ENCODE results near the gene GP2.
"Not testable (repeated sequence)": the region's sequence is repeated elsewhere in the genome, so short reads cannot be mapped to it uniquely, and the experiment has no call there.

Gene GP2

GRCh38 chr16:20326321-20326720 is 992 bp downstream of the GP2 start:
- DNase-seq (ENCODE audit: low read depth in 3 of 3, low spot score in 1 of 3): no peak

GRCh38 chr16:20325005-20325404 is 2.3 kb downstream of the GP2 start:
- DNase-seq (ENCODE audit: low read depth in 3 of 3, low spot score in 1 of 3): no peak

GRCh38 chr16:20323591-20324117 is 3.7 kb downstream of the GP2 start:
- DNase-seq (ENCODE audit: low read depth in 3 of 3, low spot score in 1 of 3): no peak

GRCh38 chr16:20322696-20323095 is 4.6 kb downstream of the GP2 start:
- DNase-seq (ENCODE audit: low read depth in 3 of 3, low spot score in 1 of 3): no peak

- DNase-seq (ENCODE audit: low read depth in 3 of 3, low spot score in 1 of 3): no peak
Measured at GRCh38 chr16:20321671-20322070, 5.6 kb downstream of the GP2 start.

GRCh38 chr16:20321051-20321450 is 6.3 kb downstream of the GP2 start:
- not testable (repeated sequence) for DNase-seq (ENCODE audit: low read depth in 3 of 3, low spot score in 1 of 3)

GRCh38 chr16:20320592-20320991 is 6.7 kb downstream of the GP2 start:
- DNase-seq (ENCODE audit: low read depth in 3 of 3, low spot score in 1 of 3): no peak

GRCh38 chr16:20320178-20320577 is 7.1 kb downstream of the GP2 start:
- DNase-seq (ENCODE audit: low read depth in 3 of 3, low spot score in 1 of 3): no peak

GRCh38 chr16:20319406-20319805 is 7.9 kb downstream of the GP2 start:
- no peak for DNase-seq (ENCODE audit: low read depth in 3 of 3, low spot score in 1 of 3)

GRCh38 chr16:20318437-20318836 is 8.9 kb downstream of the GP2 start:
- no peak for DNase-seq (ENCODE audit: low read depth in 3 of 3, low spot score in 1 of 3)

GRCh38 chr16:20318006-20318405 is 9.3 kb downstream of the GP2 start:
- DNase-seq (ENCODE audit: low read depth in 3 of 3, low spot score in 1 of 3): no peak

- no peak for DNase-seq (ENCODE audit: low read depth in 3 of 3, low spot score in 1 of 3)
Measured at GRCh38 chr16:20317117-20317516, 10.2 kb downstream of the GP2 start.

- no peak for DNase-seq (ENCODE audit: low read depth in 3 of 3, low spot score in 1 of 3)
Measured at GRCh38 chr16:20316715-20317114, 10.6 kb downstream of the GP2 start.

GRCh38 chr16:20315764-20316163 is 11.5 kb downstream of the GP2 start:
- no peak for DNase-seq (ENCODE audit: low read depth in 3 of 3, low spot score in 1 of 3)

GRCh38 chr16:20314575-20314974 is 12.7 kb downstream of the GP2 start:
- no peak for DNase-seq (ENCODE audit: low read depth in 3 of 3, low spot score in 1 of 3)

- DNase-seq (ENCODE audit: low read depth in 3 of 3, low spot score in 1 of 3): no peak
Measured at GRCh38 chr16:20313741-20314140, 13.6 kb downstream of the GP2 start.

GRCh38 chr16:20312536-20313095 is 14.7 kb downstream of the GP2 start:
- not testable (repeated sequence) for DNase-seq (ENCODE audit: low read depth in 3 of 3, low spot score in 1 of 3)

GRCh38 chr16:20311548-20311947 is 15.8 kb downstream of the GP2 start:
- DNase-seq (ENCODE audit: low read depth in 3 of 3, low spot score in 1 of 3): no peak

- DNase-seq (ENCODE audit: low read depth in 3 of 3, low spot score in 1 of 3): no peak
Measured at GRCh38 chr16:20310421-20311395, 16.6 kb downstream of the GP2 start.

GRCh38 chr16:20309786-20310185 is 17.5 kb downstream of the GP2 start:
- DNase-seq (ENCODE audit: low read depth in 3 of 3, low spot score in 1 of 3): no peak

- DNase-seq (ENCODE audit: low read depth in 3 of 3, low spot score in 1 of 3): no peak
Measured at GRCh38 chr16:20308801-20309590, 18.3 kb downstream of the GP2 start.

GRCh38 chr16:20308266-20308665 is 19.0 kb downstream of the GP2 start:
- no peak for DNase-seq (ENCODE audit: low read depth in 3 of 3, low spot score in 1 of 3)
